Kidney capillary endothelial cell (primary cell): ENCODE data around the gene AP1G2.
"Not testable (repeated sequence)": the region's sequence is repeated elsewhere in the genome, so short reads cannot be mapped to it uniquely, and the experiment has no call there.

Source experiments
- DNase-seq: peaks from one replicate; pipeline ENCODE4 v3.0.0-alpha.2; 2018; ENCODE audit warnings: low spot score

The AP1G2 gene, protein sequence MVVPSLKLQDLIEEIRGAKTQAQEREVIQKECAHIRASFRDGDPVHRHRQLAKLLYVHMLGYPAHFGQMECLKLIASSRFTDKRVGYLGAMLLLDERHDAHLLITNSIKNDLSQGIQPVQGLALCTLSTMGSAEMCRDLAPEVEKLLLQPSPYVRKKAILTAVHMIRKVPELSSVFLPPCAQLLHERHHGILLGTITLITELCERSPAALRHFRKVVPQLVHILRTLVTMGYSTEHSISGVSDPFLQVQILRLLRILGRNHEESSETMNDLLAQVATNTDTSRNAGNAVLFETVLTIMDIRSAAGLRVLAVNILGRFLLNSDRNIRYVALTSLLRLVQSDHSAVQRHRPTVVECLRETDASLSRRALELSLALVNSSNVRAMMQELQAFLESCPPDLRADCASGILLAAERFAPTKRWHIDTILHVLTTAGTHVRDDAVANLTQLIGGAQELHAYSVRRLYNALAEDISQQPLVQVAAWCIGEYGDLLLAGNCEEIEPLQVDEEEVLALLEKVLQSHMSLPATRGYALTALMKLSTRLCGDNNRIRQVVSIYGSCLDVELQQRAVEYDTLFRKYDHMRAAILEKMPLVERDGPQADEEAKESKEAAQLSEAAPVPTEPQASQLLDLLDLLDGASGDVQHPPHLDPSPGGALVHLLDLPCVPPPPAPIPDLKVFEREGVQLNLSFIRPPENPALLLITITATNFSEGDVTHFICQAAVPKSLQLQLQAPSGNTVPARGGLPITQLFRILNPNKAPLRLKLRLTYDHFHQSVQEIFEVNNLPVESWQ

DNA sequence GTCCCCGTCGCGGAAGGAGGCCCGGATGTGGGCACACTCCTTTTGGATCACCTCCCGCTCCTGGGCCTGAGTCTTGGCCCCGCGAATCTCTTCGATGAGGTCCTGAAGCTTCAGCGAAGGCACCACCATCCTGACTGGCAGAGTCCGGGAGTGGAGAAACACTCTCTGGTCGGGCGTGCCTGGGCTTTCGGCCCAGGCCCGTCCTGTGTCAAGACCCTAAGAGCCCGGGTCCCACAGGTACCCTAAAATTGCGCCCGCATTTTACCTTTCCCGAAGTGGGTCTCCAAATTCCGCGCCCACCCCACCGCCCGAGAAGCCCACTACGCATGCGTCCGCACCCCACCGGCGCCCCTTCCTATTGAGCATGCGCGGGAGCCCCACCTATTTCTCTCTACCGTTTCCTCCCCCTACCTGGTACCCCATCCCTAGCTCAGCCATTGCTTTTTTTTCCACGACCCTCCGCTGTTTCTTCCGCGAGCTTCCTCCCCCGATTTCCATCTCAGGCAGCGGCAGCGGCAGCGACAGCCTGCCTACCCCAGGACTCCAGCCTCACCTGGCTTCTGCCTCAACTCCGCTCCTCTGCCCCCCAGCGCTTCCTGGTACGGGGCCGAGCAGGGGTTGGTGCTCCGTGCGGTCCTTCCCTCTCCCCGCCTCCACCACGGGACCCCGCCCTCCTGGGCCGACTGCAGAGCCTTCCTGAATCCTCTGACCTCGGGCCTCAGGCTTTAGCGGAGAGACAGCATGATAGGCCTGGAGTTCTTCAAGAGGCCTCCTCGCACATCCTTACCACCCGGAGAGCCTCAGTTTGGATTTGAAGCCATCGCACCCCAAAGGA, at the start of gene AP1G2:
Gene AP1G2 (minus strand): TSS at position 606 of the 835 bp plus-strand sequence. CDS start 477 bp downstream, at position 129.
- no peak for DNase-seq

DNA sequence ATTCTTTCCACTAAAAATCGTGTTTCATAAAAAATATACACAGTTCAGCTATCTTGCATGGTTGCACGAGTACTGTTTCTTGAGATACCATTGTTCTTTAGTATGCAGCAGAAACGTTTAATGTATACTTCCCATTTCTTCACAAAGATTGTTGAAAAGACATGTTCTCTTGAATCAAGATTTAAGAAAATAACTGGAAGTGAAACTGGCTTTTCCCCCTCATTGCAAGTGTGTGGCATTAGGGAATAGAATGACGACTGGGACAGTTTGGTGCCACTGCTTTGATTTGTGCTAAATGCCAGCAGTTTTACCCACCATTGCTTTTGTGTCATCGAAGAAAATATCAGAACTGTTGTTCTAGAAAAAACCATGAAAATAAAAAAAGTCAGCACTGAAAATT, 48.3 kb upstream of the AP1G2 start:
- DNase-seq = no peak

DNA sequence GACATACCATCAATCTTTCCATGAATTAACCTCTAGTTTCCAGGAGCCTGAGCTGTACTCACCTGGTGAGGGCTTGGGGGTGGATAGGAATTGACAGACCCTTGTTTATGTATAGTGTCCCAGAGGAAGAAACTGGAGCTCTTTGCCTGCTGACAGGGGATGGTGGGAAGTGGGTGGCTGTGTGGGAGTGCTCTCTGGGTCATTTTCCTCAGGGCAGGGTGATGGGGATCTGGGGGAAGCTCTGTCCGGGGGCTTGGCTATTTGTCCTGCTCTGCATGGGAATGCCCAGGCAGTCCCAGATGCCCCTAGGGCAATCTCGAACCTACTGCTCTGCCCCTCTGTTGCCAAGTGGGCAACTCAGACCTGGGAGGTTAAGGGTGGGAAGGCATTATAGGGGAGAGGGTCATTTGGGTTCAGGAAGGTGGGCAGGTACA, 46.8 kb upstream of the AP1G2 start:
- no peak for DNase-seq

DNA sequence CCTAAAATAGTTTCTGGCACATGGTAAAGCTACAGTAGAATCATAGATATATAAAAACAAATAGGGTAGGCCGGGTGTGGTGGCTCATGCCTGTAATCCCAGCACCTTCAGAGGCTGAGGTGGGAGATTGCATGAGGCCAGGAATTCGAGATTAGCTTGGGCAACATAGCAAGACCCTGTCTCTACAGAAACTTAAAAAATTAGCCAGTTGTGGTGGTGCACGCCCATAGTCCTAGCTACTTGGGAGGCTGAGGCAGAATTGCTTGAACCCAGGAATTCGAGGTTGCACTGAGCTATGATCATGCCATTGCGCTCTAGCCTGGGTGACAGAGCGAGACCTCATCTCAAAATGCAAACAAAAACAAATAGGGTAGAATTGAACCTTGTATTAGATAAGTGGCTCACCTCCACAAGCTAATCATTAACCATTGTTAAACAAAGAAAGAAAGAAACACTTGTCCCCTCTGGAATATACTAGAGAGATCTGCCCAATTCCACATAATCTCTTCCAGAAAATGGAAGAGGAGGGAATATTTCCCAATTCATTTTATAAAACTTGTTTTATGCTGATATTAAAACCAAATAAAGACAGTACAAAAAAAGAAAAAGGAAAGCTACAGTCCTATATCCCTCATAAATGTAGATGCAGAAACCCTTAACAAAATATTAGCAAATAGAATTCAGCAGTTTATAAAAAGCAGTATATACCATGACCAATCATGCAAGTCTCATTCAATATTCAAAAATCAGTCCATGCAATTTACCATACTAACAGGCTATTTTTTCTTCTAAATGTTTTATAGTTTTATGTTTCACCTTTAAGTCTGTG, 45.9 kb upstream of the AP1G2 start:
- no peak for DNase-seq

DNA sequence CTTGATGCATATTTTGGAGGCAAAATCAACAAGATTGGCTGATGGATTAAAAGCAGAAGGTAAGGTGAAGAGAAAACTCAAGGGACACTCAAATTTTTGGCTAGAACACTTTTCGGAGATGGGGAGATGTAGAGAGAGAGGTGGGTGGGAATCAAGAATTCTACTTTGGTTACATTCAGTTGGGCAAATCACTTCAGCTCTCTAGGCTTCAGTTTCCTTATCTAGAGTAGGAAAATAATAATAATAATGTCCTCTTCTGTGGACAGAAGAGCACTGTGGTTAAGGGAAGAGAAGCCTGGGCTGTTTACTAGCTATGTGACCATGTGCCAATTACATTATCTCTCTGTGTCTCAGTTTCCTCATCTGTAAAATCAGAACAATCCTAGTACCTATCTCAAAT, 45.2 kb upstream of the AP1G2 start:
- no peak for DNase-seq

DNA sequence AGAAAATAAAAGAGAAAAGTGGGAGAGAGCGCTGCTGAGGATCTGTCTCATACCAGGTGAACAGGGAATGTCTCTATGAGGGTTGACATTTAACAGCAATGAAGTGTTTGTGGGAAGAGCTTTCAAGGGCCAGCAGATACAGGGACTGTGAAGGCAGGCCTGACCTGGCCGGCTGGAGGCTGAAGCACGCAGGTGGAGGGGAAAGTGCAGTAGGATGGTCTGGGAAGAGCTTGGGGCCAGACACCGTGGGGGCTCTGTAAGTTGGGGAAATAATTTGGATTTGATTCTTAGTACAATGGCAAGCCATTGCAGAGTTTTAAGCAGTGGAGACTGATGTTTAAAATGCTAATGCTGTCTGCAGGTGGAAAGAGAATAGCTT, 44.8 kb upstream of the AP1G2 start:
- DNase-seq = no peak

DNA sequence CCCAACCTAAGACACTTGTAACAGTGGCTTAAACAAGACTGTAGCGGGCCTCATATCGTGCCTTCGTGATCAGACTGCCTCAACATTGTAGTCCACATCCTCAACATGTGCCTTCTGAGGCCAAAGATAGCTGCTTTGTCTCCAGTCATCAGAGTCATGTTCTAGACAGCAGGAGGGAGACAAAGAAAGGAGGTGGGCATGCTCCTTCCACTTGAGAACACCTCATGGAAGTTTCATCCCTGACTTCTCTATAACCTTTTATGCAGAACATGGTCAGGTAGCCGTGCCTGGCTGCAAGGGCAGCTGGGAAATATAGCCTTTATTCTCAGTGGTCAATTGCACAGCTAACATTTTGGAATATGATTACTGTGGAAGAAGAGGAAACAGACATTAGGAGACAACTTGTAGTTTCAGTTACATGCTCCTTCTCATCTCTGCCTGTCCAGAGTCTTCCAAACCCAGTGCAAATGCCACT, 43.3 kb upstream of the AP1G2 start:
- no peak for DNase-seq

DNA sequence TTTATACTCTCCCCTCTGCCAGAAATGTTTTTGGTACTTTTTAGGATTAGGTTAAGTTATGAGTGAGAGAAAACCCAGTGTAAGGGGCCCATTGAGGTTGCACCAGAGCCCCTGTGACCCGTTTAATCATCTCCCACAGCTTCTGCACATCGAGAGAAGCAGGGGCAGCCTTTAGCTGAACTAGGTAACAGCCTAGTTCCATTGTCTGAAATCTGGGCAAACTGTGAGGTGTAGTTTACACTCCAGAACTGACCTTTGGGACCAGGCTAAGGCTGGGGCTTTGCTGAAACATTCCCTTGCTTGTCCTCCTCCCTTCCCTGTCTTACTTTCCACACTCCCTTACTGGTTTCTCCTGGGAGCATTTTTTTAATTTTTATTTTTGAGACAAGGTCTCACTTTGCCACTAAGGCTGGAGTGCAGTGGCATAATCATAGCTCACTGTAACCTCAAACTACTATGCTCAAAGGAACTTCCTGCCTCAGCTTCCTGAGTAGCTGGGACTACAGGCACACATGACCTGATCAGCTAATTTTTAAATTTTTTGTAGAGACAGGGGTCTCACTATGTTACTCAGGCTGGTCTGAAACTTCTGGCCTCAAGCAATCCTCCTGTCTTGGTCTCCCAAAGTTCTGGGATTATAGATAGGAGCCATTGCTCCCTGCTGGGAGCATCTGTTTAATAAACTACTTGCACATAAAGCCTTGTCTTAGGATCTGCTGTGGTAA, 42.7 kb upstream of the AP1G2 start:
- no peak for DNase-seq

DNA sequence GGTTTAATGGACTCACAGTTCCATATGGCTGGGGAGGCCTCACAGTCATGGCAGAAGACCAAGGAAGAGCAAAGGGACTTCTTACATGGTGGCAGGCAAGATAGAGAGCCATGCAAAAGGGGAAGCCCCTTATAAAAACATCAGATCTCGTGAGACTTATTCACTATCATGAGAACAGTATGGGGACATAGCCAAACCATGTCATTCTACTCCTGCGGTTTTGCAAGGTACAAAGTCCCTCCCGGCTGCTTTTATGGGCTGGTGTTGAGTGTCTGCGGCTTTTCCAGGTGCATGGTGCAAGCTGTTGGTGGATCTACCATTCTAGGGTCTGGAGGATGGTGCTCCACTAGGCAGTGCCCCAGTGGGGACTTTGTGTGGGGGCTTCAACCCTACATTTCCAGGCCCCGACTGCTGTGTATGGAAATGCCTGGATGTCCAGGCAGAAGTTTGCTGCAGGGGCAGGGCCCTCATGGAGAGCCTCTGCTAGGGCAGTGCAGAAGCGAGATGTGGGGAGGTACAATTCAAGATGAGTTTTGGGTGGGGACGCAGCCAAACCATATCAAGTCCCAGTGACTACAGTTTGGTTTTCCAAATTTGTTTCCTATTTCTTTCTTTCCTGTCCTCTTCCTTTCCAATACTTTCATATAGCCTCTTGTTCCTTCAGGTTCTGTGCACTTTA, 42.0 kb upstream of the AP1G2 start:
- DNase-seq = not testable (repeated sequence)

DNA sequence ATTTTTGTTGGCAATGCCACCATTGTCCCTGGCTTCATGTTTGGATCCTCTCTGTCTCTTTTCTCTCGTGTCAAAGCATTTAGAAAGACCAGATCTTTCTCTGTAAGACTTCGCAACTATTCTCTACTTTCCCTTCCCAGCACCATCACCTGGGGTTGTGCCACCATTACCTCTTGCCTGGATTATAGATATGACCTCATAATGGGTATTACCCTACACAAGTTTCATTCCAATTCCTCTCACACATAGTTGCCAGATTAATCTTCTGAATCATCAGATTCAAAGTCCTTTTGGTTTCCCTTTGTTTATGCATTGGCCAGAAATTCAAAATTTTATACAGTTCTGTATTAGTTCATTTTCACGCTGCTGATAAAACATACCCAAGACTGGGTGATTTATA, 41.4 kb upstream of the AP1G2 start:
- DNase-seq = no peak

DNA sequence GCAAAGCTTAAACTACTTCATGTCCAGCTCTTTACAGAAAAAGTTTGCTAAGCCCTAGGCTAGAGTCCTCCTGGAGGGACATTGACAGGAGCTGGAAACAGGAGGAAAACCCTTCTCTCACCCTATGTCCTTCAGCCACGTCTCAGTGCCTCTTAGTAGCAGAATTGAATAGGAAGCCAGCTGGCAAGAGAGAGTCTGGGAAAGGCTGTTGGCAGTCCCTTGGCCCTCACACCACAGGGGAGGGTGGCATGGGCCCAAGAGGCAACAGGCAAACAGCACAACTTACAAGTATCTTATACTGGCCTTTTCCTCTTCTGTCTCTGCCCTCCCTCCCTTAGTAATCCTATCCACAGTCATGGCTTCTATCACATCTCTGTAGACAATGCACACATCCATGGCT, 40.9 kb upstream of the AP1G2 start:
- no peak for DNase-seq

DNA sequence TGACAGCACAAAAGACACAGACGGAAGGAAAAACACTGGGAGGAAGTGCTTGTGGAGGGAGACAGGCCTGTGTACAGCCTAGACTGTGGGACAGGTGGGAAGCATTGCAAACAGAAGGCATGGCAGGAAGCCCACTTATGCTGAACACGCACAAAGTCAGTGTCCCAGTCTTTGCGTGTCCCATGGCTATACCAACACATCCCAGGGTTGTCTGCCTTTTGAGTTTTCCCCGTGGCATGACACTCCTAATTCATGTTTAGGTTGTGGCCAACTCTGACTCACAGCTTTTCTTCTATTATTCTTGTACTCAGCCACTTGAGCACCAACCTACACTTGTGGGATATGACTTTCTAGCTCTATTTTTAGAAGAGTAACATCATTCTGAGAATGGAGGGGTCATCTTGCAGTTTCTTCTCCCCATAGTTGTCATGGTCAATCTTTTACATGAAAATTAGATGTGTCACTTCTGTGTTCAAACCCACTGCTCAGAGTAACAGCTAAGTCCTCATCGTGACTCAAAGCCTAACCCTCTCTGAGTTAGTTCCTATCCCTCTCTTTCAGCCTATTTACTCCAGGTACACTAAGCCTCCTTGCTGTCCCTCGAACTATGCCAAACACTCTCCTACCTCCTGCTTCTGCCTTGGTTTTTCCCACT, 38.5 kb upstream of the AP1G2 start:
- no peak for DNase-seq

DNA sequence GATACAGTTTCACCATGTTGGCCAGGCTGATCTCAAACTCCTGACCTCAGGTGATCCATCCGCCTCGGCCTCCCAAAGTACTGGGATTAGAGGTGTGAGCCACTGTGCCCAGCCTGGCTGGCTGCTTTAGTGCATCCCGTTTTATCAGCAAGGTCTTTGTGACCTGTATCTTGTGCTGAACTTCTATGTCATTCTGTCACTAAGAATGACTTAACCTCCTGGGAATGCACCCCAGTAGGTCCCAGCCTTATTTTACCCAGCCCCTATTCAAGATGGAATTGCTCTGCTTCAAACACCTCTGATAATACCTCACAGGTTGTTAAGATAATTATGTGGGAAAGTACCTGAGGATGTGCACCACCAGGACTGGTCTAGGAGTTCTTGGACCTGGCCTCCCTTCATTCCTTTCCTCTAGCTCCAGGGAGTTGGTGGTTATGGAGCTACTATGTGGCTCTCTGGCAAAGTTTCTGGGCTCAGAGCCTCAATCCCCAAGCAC, 37.1 kb upstream of the AP1G2 start:
- no peak for DNase-seq

DNA sequence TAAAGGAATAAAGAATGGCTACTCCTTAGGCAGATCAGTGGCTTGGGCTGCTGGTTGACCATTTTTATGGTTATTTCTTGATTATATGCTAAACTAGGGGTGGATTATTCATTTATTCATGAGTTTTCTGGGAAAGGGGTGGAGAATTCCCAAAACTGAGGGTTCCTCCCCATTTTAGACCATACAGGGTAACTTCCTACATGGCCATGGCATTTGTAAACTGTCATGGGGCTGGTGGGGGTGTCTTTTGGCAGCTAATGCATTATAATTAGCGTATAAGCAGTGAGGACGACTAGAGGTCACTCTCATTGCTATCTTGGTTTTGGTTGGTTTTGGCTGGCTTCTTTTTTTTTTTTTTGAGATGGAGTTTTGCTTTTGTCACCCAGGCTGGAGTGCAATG, 36.6 kb upstream of the AP1G2 start:
- no peak for DNase-seq

DNA sequence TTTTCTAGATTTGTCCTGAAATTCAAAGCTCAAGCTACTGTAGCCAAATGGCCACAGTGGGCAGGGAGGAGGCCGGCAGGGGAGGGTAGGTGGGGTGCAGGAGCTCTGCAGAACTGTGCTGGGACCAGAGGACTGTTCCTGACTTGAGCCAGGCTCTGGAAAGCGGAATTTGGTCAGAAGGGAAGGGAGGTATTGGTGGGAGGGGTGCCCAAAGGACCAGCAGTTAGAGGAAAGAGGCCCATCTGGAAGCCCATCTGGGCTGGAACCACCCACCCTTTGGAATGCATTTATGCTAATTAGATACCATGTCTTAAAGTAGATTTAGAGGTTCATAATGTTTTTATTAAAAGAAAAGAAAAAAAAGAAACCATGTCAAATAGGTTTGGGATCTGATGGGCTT, 35.5 kb upstream of the AP1G2 start:
- no peak for DNase-seq

DNA sequence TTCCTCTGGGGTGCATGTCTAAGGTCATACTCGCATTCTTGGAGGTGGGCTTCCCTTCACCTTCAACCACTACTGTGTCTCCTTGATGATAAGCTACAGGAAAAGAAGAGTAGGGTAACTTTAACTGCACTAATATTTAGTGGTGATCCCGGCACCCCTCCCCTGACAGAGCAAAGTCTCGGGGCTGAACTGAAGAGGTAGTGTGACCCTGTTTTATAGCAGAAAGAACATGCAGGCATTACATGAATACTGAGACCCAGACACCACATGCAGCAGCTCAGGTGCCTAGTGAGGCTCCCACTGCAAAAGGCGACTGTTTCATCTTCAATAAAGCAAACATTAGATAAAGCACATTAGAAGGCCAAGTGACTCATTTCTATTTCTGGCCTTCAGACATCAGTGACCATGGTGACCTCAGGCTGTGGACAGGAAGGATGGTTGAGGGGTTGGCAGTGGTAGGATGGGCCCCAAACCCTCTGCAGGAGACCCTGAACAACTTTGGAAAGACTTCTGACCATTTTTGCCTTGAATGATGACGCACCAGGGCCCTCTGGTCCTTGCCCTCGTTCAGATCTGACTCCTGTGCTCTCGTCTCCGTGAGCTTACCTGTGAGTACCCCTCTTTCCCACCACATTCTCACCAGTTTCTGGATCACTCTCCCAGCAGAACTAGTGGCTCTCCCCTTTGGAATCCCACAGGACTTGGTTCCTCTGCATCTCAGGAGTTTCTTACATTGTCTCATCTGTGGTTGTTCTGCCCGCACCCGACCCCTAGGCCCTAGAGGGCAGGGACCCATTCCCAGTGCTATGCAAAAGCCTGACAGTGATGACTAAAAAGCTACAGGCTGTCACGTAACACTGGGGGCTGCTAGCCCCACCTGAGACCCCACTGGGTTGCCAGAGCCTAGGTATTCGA, 34.8 kb upstream of the AP1G2 start:
- DNase-seq = no peak

DNA sequence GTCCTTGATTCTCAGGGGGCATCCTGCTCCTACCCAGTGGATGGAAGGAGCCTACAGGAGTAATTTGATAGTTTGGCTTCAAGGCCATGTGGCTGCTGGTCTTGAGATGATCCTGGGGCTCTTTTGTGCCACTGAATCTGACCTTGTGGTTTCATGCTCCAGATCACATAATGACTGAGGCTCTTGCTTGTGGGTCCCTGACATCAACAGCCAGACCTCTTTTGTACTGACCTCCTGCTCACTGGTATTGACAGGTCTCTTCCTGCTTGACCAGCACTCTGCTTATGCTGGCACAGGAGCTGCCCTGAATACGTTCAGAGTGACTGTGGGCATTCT, 34.2 kb upstream of the AP1G2 start:
- DNase-seq = no peak

DNA sequence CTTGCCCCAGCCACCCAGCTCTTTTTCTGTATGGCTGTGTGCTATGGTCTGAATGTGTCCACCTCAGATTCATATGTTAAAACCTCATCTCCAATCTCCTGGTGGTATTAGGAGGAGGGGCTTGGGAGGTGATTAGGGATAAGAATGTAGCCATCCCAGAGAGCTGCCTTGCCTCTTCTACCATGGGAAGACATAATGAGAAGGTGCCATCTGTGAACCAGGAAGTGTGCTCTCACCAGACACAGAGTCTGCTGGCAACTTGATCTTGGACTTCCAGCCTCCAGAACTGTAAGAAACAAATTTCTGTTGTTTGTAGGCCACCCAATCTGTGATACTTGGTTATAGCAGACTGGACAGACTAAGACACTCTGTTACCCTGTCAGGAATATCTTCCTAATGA, 33.8 kb upstream of the AP1G2 start:
- DNase-seq = no peak

DNA sequence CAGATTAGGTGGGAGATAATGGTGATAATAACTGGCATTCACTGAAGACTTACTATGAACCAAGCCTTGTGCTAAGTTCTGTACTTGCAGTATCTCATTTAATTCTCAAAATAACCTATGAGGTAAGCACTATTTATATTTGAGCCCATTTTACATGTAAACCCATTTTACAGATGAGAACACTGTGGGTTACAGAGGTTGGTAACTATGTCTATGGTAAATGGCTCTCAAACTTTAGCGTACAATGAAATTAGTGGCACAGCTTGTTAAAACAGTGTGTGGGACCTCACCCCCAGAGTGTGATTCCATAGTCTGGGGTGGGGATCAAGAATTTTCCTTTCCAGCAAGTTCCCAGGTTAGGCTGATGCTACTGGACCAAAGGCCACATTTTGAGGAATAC, 33.2 kb upstream of the AP1G2 start:
- no peak for DNase-seq
